ENCODE results near the gene ATP6V0B.

DNA sequence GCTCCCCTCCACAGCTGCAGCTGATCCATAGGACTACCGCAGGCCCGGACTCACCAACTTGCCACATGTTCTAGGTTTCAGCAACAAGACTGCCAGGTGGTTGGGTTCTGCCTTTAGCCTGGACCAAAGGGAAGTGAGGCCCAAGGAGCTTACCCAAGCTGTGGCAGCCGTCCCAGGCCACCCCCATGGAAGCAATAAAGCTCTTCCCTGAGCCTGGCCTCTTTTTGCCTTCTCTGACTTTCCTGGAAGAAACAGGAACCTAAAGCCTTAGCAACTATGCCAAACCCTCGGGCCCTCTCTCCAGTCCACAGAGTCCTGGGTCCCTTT, 43.8 kb upstream of the ATP6V0B start:
- TF ChIP-seq, protein P1, sequence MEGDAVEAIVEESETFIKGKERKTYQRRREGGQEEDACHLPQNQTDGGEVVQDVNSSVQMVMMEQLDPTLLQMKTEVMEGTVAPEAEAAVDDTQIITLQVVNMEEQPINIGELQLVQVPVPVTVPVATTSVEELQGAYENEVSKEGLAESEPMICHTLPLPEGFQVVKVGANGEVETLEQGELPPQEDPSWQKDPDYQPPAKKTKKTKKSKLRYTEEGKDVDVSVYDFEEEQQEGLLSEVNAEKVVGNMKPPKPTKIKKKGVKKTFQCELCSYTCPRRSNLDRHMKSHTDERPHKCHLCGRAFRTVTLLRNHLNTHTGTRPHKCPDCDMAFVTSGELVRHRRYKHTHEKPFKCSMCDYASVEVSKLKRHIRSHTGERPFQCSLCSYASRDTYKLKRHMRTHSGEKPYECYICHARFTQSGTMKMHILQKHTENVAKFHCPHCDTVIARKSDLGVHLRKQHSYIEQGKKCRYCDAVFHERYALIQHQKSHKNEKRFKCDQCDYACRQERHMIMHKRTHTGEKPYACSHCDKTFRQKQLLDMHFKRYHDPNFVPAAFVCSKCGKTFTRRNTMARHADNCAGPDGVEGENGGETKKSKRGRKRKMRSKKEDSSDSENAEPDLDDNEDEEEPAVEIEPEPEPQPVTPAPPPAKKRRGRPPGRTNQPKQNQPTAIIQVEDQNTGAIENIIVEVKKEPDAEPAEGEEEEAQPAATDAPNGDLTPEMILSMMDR (IDR thresholded peaks at IDR 0.05): no peak
- TF ChIP-seq POLR2A (IDR thresholded peaks at IDR 0.05): no peak

All from body of pancreas (tissue), 4 donors.